Measurements from ENCODE around the gene SNCAIP.

DNA sequence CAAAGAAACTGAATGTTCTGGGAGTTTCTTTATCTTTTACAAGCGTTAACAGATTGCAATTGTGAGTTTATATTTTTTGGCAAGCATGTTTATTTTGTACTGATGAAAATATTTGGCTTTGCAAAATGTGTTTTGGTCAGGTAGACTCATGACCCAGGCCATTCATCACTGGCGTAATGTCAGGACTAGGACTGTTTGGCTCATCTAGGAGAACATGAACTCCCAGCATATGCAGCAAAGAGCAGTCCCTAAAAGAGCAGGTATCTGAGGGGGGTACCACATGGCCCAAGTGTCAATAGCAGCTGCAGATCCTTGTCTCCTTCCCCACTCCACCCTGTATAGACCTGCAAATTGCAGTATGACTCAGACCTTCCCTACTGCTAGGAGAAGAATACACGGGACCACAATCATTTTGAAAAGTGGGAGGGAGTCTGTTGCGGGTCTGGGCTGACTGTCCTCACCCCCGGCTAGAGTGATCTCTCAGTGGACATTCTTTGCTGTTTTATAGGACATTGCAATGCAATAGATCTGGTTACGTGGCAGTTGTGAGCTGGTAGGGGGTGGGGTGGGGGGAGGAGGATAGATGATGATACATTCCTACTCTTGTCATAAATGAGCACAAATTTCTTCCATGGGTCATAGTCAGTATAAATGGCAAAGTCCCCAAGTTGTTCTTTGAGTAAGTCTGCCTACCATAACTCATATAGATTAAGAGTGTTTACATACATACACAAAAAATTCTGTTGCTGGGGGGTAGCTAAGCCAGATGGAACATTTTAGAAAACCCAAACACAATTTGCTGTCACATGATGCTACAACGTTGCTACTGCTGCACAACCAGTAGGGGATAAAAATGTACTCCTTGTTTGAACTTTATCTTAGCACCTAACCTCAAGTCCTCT, 20.8 kb upstream of the SNCAIP start:
- TF ChIP-seq CTCF (IDR thresholded peaks at IDR 0.05) (no peak), POLR2AphosphoS5 (IDR thresholded peaks at IDR 0.05) (no peak)
